Measurements from ENCODE around the gene HS1BP3. TPM values are rescaled to one million over a fixed set of nuclear protein-coding genes. Genes with fewer than 3 reads are reported as not detected.

HS1BP3 gene
- total RNA-seq, 1 experiment from 2014 or later: 12.8 TPM

DNA sequence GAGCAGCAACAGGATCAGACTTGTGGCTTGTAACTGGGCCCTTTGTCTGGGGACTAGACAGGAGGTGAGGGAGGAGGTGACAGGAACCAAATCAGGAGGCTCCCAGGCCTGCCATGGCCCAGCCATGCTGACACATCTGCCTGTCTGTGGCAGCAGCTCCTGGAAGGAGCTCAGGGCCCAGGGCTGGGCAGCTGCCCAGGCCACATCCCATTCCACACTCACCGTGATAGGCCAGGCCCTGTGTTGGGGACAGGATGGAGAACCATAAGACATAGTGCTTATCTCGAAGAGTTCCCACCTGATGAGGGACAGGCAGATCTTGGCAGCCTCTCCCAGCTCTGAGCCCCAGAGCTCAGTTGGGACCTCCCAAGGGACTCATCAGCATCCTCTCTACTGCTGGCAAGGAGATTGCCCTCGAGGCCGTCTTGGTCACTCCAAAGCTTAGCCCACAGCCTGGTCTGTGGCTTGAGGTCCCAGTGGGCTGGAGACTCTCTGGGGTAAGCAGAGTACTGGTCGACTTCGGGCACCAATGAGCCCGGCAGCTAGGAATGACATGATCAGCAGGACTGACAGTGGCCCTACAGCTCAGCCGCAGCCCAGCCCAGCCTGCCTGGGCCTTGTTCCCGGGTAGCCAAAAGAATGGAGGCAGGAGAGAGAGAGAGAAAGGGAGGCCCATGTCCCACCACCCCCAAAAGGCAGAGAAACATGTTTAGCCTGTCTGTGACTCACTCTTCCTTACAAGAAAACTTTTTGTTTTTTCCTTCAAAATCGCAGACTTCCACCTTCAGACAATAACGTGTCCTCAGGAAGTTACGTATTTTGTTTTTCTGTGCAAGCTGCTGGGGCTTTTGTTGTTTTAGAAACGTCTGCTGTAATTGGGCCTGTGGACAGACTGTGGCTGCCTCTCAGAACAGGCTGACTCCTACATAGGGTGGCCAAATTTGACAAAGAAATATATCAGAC is 82.1 kb downstream of the HS1BP3 start:
- Histone ChIP-seq H3K9ac (ENCODE audit: low read length) (no peak overlapping the region), H2AFZ (ENCODE audit: low read length) (no peak overlapping the region)

DNA sequence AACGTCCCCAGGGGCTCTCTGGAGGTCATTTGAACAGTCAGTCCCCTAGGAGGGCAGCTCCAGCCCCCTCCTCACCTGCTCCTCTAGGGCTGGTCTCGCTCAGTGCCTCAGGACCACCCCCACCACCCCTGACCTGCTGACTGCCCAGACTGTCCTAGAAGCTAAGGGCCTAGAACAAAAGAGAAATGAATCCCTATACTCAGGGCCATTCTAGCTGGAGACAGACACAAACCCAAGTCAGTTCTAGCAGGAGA is 83.0 kb downstream of the HS1BP3 start:
- Histone ChIP-seq H3K9me2 (replicated peaks; ENCODE audit: insufficient read depth, low read length) (no peaks in the 10 kb centered on the region), H2AFZ (ENCODE audit: low read length) (no peak overlapping the region), H3K36me3 (ENCODE audit: insufficient read depth, low read length) (no peaks in the 10 kb centered on the region), H3K27ac (ENCODE audit: low read length) (no peak overlapping the region), H3K27me3 (ENCODE audit: low read length) (no peaks in the 10 kb centered on the region), H3K79me2 (ENCODE audit: low read length) (no peaks in the 10 kb centered on the region), H3K9me3 (ENCODE audit: low read length) (no peaks in the 10 kb centered on the region), H4K20me1 (ENCODE audit: insufficient read depth, low read depth, low read length) (peaks cover 9% of the 10 kb centered on the region; the same call in 1 of the 2 replicates), H3K4me2 (ENCODE audit: low read depth, low read length, poor library complexity, severe bottlenecking) (no peak overlapping the region), H3K9ac (ENCODE audit: low read length) (no peak overlapping the region), H3K4me1 (ENCODE audit: low read length) (peaks cover 7% of the 10 kb centered on the region; the same call in 1 of the 2 replicates), H3K4me3 (ENCODE audit: low read length) (no peak overlapping the region)
- no peak for DNase-seq

More for the DNA sequence above, 82.1 kb downstream of the HS1BP3 start:
- H3K27me3 ChIP-seq (ENCODE audit: low read length): no peaks in the 10 kb centered on the region
- H3K9me2 ChIP-seq (replicated peaks; ENCODE audit: insufficient read depth, low read length): no peaks in the 10 kb centered on the region
- H3K36me3 ChIP-seq (ENCODE audit: insufficient read depth, low read length): no peaks in the 10 kb centered on the region
- peaks cover 6% of the 10 kb centered on the region; the same call in 1 of the 2 replicates for H4K20me1 ChIP-seq (ENCODE audit: insufficient read depth, low read depth, low read length)
- H3K4me3 ChIP-seq (ENCODE audit: low read length): no peak overlapping the region
- H3K4me1 ChIP-seq (ENCODE audit: low read length): no peaks in the 10 kb centered on the region
- no peak overlapping the region for H3K27ac ChIP-seq (ENCODE audit: low read length)
- H3K79me2 ChIP-seq (ENCODE audit: low read length): no peaks in the 10 kb centered on the region
- no peak overlapping the region for H3K4me2 ChIP-seq (ENCODE audit: low read depth, low read length, poor library complexity, severe bottlenecking)
- DNase-seq: no peak
- no peaks in the 10 kb centered on the region for H3K9me3 ChIP-seq (ENCODE audit: low read length)

Other genes starting within 250 kb of the HS1BP3 start
- not detected in 2 replicates for gene RHOB, start 204.0 kb downstream of the HS1BP3 start, total RNA-seq (2014; rRNA removed; shearing (Covaris generic); ENCODE audit: low replicate concordance)
- gene GDF7, start 16.0 kb upstream of the HS1BP3 start, total RNA-seq (2014; rRNA removed; shearing (Covaris generic); ENCODE audit: low replicate concordance): under 0.01 and 0.29 TPM in 2 replicates
- gene LDAH, start 172.0 kb upstream of the HS1BP3 start, total RNA-seq (2014; rRNA removed; shearing (Covaris generic); ENCODE audit: low replicate concordance): 38.0 and 78.5 TPM in 2 replicates